Parathyroid adenoma (tissue), 2 donors: Measurements from ENCODE around the gene GPANK1.
"Not testable (repeated sequence)": the region's sequence is repeated elsewhere in the genome, so short reads cannot be mapped to it uniquely, and the experiment has no call there.

Experiments
- H2AFZ ChIP-seq: fragments of 300-600 bp; sonication (generic); one replicate; pipeline ENCODE4 v1.7.0; 2017; ENCODE audit warnings: antibody characterized with exemption, mild to moderate bottlenecking
- H3K27ac ChIP-seq: fragments of 300-600 bp; sonication (generic); one replicate; pipeline ENCODE4 v1.7.0; 2017
- H3K27me3 ChIP-seq: fragments of 300-600 bp; sonication (generic); one replicate; pipeline ENCODE4 v1.7.0; 2017; ENCODE audit warnings: low read length; ENCODE audit not compliant: control insufficient read depth, insufficient read depth
- H3K36me3 ChIP-seq: fragments of 300-600 bp; sonication (generic); one replicate; pipeline ENCODE4 v1.7.0; 2017; ENCODE audit warnings: low read length; ENCODE audit not compliant: control insufficient read depth, insufficient read depth
- H3K4me1 ChIP-seq: fragments of 300-600 bp; sonication (generic); one replicate; pipeline ENCODE4 v1.7.0; 2017; ENCODE audit warnings: control low read depth
- H3K4me2 ChIP-seq: fragments of 300-600 bp; sonication (generic); one replicate; pipeline ENCODE4 v1.7.0; 2017; ENCODE audit warnings: low read length
- H3K4me3 ChIP-seq: fragments of 300-600 bp; sonication (generic); one replicate; pipeline ENCODE4 v1.7.0; 2017; ENCODE audit warnings: low read depth, low read length
- H3K79me2 ChIP-seq: fragments of 300-600 bp; sonication (generic); one replicate; pipeline ENCODE4 v1.7.0; 2017; ENCODE audit warnings: control low read depth
- H3K9ac ChIP-seq: fragments of 300-600 bp; sonication (generic); one replicate; pipeline ENCODE4 v1.7.0; 2017; ENCODE audit warnings: mild to moderate bottlenecking
- H3K9me3 ChIP-seq: fragments of 300-600 bp; sonication (generic); one replicate; pipeline ENCODE4 v1.7.0; 2017; ENCODE audit warnings: low read length; ENCODE audit not compliant: control insufficient read depth
- CTCF ChIP-seq: fragments of 300-600 bp; sonication (generic); IDR thresholded peaks from one replicate; pipeline ENCODE4 v1.7.0; 2017; ENCODE audit warnings: antibody characterized with exemption, mild to moderate bottlenecking
- donor health status: primary hyperparathyroidism.

Gene GPANK1

GRCh38 chr6:31711233-31711632 is 46.4 kb upstream of the GPANK1 start:
- H3K9ac ChIP-seq, result no peak overlapping the region
- H3K27me3 ChIP-seq, result no peaks in the 10 kb centered on the region
- H3K36me3 ChIP-seq, result no peaks in the 10 kb centered on the region
- H3K4me1 ChIP-seq, result no peaks in the 10 kb centered on the region
- no peaks in the 10 kb centered on the region for H3K79me2 ChIP-seq
- no peaks in the 10 kb centered on the region for H3K9me3 ChIP-seq
- no peak overlapping the region for H3K4me3 ChIP-seq
- H3K27ac ChIP-seq, result no peak overlapping the region
- no peak overlapping the region for H3K4me2 ChIP-seq
- no peak for TF ChIP-seq CTCF
- H2AFZ ChIP-seq, result no peak overlapping the region

GRCh38 chr6:31710523-31711219 is 45.9 kb upstream of the GPANK1 start:
- Histone ChIP-seq H2AFZ (no peak overlapping the region), H3K27ac (no peak overlapping the region), H3K79me2 (no peaks in the 10 kb centered on the region), H3K4me1 (no peaks in the 10 kb centered on the region), H3K9ac (no peak overlapping the region), H3K36me3 (no peaks in the 10 kb centered on the region), H3K4me3 (no peak overlapping the region), H3K27me3 (no peaks in the 10 kb centered on the region), H3K4me2 (no peak overlapping the region), H3K9me3 (no peaks in the 10 kb centered on the region)
- TF ChIP-seq CTCF, result no peak

- H3K36me3 ChIP-seq, H3K27ac ChIP-seq, H3K9me3 ChIP-seq, H3K9ac ChIP-seq, H3K4me1 ChIP-seq, H2AFZ ChIP-seq, H3K79me2 ChIP-seq, H3K4me2 ChIP-seq, H3K27me3 ChIP-seq, H3K4me3 ChIP-seq: not testable (repeated sequence)
Measured at GRCh38 chr6:31709157-31709556, 44.4 kb upstream of the GPANK1 start.

- H3K4me1 ChIP-seq, result peaks cover 2% of the 10 kb centered on the region
- no peak overlapping the region for H2AFZ ChIP-seq
- H3K27ac ChIP-seq, result no peak overlapping the region
- H3K36me3 ChIP-seq, result no peaks in the 10 kb centered on the region
- no peaks in the 10 kb centered on the region for H3K9me3 ChIP-seq
- TF ChIP-seq CTCF, result no peak
- H3K4me3 ChIP-seq, result no peak overlapping the region
- H3K9ac ChIP-seq, result no peak overlapping the region
- no peaks in the 10 kb centered on the region for H3K27me3 ChIP-seq
- H3K4me2 ChIP-seq, result no peak overlapping the region
- no peaks in the 10 kb centered on the region for H3K79me2 ChIP-seq
Measured at GRCh38 chr6:31708224-31708623, 43.4 kb upstream of the GPANK1 start.

GRCh38 chr6:31707701-31708100 is 42.9 kb upstream of the GPANK1 start:
- peaks cover 2% of the 10 kb centered on the region for H3K4me1 ChIP-seq
- H3K9ac ChIP-seq, result no peak overlapping the region
- H3K4me2 ChIP-seq, result no peak overlapping the region
- peaks cover under 1% of the 10 kb centered on the region for H3K79me2 ChIP-seq
- H3K9me3 ChIP-seq, result no peaks in the 10 kb centered on the region
- no peak for TF ChIP-seq CTCF
- H3K27ac ChIP-seq, result no peak overlapping the region
- H3K36me3 ChIP-seq, result no peaks in the 10 kb centered on the region
- no peaks in the 10 kb centered on the region for H3K27me3 ChIP-seq
- H2AFZ ChIP-seq, result no peak overlapping the region
- no peak overlapping the region for H3K4me3 ChIP-seq
